ENCODE data around the gene PCDH12.

PCDH12 gene

DNA sequence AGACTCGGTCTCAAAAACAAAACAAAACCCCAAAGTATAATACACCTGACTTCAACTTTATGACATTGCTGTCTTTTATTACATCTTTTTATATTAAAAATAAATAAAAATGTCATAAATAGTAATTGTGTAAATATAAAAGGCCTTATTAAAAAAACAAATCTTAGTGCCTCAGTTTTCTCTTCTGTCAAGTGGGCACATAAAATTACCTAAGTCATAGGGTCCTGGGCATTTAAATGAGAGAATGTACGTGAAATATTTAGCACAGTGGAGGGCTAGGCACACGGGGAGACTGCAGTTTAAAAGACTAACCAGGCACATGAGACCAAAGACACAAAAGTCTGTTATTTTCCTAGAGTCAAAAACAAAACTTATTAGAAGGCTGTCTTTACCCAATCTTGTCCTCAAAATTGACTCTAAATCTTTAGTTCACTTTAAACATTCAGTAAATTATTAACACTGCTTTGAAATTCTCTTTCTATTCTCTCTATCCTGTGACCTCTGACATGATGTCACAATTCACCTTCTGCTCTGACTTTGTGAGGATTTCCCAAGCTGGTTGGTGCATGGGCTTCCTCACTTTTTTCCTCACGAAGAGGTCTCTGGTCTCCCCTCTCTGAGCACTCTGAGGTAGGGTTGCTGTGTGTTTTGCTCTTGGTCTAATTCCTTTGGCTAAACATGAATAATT is 8.4 kb upstream of the PCDH12 start:
- DNase-seq (ENCODE audit: low read depth) = no peak

DNA sequence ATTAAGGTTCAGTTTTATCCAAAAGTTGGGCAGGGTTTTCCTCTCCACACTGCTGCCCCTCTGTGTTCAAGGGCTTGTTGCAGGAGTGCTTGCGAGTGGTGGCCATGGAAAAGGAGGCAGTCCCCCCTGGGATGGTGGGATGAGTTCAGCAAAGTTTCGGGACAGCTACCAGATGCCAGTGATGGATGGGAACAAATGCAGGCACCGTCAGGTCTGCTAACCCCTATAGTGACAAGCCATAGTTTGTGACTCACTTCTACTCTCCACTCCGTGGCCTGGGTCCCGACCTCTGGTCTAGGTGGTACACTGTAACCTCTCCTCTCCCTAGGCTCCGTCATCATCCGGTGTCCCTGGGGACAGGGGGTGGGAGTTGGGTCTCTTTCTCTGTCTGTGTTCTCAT is 7.1 kb upstream of the PCDH12 start:
- no peak for DNase-seq (ENCODE audit: low read depth)

DNA sequence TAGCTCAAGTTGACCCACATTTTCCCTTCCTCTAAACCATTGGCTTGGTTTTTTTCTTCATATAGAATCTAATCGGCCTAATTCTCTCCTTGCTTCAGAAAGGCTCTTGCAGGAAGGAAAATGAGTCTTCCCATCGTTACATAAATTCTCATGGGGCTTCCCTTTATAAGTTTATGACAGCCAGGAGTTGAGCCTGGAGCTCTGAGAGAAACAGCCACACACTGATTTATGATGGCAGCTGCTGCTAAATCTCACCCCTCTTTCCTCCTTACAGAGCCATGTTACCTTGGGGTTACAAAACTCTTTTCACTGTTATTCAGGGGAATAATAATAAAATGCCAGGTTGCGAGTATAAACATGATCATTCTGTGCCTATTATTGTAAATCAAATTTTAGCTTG is 5.7 kb upstream of the PCDH12 start:
- DNase-seq (ENCODE audit: low read depth) = no peak

DNA sequence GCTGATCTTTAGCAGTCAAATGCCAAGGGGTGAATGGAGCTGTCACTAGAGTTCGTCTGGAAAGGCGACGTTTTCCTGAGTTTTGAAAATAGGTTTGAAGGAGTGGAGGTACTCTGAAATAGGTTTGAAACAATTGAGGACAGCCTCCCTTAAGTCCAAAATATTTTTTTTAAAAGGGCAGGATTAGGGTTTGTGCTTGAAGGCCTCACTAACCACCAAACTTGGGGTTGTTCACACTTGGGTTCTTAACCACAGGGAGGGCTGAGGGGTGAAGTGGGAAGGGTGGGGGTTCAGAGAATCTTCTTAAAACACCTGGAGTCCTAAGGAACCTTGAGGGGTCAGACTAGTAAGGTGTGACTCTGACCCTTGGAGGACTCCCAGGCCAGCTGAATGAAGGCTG is 3.5 kb upstream of the PCDH12 start:
- DNase-seq (ENCODE audit: low read depth) = no peak

DNA sequence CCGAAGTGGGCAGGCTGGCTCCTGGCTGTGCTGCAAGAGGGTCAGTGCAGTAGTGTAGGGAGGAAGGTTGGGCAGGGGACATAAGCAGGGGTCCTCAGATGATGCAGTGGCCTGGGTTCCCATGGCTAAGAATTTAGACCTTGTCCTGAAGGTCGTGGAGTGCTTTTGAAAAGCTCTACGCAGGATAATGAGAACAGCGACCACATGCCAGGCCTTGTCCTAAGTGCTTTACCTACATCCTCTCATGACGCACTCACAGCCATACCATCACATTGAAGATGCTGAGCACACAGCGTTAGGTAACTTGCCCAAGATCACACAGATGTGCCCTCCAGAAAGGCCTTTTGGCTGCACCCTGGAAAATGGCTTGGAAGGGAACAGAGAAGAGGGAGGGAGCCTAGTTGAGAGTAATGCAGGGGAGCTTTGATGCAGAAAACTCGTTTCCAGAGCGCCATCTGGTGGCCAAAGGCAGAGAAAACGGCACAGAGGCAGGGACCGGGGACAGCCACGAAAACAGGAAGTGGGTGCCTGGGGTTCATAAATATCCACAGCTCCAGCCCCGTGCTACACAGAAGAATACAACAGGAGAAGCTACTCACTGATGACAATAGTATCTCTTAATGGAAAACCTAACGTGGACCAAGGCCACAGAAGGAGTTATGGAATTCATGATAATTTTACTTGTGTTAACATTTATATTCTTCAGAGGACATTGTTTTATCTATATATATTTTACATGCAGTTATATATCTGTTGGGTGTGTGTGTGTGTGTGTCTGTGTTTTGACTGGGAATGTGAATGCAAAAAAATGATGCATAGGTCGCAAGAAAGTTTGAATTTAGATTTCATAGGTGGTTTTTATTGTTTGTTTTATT is 2.7 kb upstream of the PCDH12 start:
- DNase-seq (ENCODE audit: low read depth) = peak; percentile 84

- no peak for DNase-seq (ENCODE audit: low read depth)
Measured at GRCh38 chr5:141960018-141960417, 2.0 kb upstream of the PCDH12 start.

GRCh38 chr5:141958546-141959172 is 657 bp upstream of the PCDH12 start:
- DNase-seq (ENCODE audit: low read depth) = no peak

DNA sequence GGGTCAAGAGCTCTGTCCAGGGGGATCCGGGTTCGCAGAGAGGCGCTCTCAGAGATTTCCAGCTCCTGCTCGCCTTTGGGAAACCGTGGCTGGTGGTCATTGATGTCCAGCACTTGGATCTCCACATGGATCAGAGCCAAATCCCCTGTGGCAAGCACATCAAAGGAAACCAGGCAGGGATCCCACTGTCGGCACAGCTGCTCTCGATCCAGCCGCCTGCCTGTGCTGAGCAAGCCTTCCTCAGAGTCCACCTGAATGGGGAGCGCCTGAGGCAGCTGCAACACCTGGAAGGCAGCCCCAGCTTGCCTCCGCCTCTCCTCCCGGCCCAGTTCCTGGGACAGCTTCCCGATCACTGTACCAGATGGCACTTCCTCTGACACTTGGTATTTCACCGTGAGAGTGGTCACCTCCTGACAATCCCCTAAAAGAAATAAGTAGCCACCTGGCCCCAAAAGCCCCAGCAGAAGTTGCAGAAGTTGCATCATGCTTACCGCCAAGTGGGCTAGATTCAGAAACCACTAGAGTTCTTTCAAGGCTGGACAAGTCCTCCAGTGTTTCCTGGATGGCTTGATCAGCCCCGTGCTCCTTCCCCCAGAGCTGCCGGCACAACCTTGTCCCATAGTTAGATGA is 520 bp downstream of the PCDH12 start:
- DNase-seq (ENCODE audit: low read depth) = no peak

DNA sequence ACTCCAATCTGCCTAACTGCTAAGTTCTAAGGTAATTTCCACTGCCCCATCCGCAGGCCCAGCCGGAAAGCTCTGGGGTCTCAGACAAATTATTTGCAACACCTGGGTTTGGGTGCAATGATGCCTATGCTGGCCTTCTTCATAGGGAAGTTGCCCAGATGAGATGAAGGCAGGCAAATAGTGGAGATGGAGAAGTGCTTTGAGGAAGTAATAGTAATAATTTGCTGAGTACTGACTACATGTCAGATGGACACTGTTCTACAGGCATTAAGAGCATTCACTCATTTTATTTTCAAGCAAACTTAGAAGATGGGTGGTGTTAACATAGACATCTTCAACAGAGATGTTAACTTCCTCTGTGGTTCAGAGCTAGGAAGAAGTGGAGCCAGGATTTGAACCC is 3.8 kb downstream of the PCDH12 start:
- no peak for DNase-seq (ENCODE audit: low read depth)

DNA sequence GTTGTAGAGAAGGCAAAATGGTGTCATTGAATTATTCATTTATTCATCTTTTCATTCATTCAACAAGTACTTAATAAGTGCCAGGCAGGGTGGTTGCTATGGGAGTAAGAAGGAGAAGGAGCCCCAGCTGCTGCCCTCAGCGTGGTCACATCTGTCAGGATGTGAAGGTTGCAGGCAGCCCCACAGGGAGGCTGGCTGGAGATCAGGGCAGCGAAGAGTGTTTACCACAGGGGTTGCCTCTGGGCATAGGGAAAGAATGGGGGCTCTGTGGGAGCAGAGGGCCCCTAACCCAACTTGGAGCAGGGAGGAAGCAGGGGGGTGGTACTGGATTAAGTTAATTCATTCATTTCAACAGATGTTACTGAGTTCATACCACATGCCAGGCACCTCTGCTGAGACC is 6.0 kb downstream of the PCDH12 start:
- DNase-seq (ENCODE audit: low read depth) = no peak

- no peak for DNase-seq (ENCODE audit: low read depth)
Measured at GRCh38 chr5:141951332-141951781, 6.6 kb downstream of the PCDH12 start.

DNA sequence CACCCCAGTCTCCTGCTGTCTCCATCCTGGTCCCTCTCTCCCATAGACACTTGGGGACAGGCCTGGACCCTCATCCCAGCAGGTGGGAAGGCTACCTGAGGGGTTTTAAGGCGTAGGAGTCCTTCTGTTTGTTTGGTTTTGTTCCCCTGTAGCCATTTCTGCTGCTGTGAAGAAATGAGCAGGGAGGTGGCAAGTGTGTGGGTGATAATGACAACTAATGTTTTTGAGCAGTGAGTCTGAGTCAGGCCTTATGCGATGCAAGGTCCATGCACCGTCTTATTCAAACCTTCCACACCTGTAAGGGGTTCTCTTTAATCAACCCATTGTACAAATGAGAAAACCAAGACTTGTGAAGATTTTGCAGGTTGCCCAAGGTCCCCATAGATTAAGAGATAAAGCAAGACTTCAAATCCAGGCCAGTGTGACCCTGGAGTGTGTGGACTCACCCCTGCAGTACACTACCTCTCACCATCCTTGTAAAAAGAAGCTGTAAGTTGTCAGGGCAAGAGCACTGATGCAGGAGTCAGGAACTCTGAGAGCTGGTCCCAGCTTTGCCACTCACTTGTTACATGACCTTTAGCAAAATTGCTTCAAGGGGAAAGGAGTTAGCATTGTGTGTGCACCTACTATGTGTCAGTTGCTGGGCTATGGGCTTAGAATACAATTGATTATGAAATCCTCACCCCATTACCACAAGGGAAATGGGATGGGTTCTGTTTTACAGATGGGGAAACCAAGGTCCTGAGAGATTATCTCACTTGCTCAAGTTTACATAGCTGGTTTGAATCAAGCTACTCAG is 7.6 kb downstream of the PCDH12 start:
- no peak for DNase-seq (ENCODE audit: low read depth)

- DNase-seq (ENCODE audit: low read depth) = no peak
Measured at GRCh38 chr5:141949511-141949910, 8.5 kb downstream of the PCDH12 start.

- no peak for DNase-seq (ENCODE audit: low read depth)
Measured at GRCh38 chr5:141948812-141949211, 9.2 kb downstream of the PCDH12 start.

GRCh38 chr5:141947316-141947715 is 10.7 kb downstream of the PCDH12 start:
- DNase-seq (ENCODE audit: low read depth) = no peak

- DNase-seq (ENCODE audit: low read depth) = no peak
Measured at GRCh38 chr5:141945511-141946051, 12.4 kb downstream of the PCDH12 start.

DNA sequence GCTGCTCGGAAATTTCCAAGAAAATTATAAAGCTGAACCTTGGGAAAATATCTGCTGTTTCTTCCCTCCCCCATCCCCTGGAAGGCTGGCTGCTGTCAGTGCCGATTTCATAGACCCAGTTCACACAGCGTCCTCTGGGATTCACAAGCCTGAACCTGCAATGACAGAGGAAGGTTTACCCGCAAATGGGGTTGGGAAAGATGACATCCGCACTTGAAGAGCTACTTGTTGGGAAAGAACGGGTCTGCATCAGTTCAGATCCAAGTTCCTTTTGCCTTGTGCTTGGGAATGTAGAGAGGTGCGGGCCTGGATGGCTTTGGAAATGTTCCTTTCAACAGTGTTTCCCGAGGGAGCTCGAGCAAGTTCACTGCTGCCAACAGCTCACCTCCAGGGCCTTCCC is 13.9 kb downstream of the PCDH12 start:
- DNase-seq (ENCODE audit: low read depth) = no peak

DNA sequence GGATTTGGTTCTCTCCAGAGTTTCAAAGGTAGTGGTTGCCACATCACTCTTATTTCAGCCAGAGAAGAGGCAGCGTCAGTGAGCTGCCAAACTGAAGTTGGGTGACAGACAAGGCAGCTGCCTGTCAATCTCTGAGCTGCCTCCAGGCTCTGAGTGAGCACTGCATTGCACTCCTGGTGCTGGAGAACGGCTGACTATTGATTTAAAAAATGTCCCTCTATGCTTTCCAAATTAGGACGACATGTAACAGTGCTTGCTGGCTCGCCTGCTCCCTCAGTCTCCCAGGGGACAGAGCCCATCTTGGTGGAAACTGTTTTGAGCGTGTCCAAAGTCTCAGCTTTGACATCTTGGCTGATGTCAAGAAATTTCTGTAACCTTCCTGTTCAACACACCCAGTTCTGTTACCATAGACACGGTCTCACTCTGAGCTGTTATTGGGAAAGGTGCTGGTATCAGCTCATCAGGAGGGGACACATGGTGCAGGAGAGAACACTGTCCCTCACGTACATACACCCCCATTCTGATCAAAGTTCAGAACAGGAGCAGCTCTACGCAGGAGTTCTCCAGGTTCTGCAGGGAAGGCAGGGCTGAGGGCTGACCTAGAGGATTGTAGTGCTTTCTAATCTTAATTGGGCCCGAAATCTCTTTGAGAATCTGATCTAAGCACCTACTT is 15.7 kb downstream of the PCDH12 start:
- DNase-seq (ENCODE audit: low read depth) = no peak

- DNase-seq (ENCODE audit: low read depth) = no peak
Measured at GRCh38 chr5:141941779-141942178, 16.2 kb downstream of the PCDH12 start.

GRCh38 chr5:141941307-141941706 is 16.7 kb downstream of the PCDH12 start:
- DNase-seq (ENCODE audit: low read depth) = no peak
